ENCODE results near the gene PPAT.

The PPAT gene

DNA sequence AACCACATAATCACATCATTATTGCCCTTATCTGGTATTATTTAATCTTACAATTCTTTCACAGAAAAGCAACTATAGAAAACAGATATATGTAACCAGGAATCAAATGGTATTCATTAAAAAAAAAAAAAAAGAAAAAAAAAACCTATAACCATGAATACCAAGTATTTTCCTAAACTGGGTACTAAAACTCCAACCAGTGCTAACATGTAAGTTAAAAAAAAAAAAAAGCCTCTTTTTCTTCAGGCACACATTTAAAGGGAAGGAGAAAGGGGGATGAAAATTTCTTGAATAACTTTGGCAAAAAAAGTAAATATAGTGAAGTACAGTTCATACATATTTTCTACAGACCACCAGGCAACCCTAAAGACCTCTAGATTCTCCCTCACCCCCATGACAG lies 2.1 kb downstream of the PPAT start:
- DNase-seq = no peak

DNA sequence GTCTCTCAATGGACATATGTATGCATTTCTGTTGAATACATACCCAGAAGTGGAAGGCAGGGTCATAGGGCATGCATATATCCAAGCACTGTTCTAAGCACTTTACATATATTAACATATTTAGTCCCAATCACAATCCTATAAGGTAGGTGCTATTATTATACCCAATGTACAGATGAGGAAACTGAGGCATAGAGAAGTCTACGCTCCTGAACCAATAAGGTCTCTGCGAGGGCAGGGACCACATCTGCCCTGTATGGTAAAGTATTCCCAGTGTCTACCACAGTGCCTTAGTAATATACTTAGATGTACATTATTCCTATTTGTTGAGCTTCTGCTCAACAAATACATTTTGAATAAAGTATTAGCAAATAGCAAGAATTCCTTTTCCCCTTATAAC lies 5.2 kb downstream of the PPAT start:
- no peak for DNase-seq

DNA sequence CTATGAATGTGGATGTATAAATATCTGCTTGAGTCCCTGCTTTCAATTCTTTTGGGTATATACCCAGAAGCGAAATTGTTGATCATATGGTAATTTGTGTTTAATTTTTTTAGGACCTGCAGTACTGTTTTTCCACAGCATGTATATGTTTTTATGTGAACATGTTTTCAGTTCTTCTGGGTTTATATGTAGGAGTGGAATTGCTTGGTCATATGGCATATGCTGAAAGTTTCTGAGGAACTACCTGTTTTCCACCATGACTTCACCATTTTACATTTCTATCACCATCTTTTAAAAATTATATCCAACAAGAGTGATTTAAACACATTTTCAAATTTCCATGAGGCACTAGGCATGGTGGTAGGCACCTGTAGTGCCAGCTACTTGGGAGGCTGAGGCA lies 8.2 kb downstream of the PPAT start:
- DNase-seq = no peak

DNA sequence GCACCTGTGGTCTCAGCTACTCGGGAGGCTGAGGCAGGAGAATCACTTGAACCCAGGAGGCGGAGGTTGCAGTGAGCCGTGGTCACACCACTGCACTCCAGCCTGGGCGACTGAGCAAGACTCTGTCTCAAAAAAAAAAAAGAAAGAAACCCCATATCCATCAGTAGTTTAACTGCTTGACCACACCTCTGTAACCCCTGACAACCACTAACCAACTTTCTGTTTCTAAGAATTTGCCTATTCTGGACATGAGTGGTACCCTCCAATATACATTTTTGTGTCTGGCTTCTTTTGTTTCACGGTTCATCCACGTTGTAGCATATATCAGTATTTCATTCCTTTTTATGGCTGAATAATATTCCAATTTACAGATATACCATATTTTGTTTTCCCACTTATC lies 9.1 kb downstream of the PPAT start:
- DNase-seq = no peak

DNA sequence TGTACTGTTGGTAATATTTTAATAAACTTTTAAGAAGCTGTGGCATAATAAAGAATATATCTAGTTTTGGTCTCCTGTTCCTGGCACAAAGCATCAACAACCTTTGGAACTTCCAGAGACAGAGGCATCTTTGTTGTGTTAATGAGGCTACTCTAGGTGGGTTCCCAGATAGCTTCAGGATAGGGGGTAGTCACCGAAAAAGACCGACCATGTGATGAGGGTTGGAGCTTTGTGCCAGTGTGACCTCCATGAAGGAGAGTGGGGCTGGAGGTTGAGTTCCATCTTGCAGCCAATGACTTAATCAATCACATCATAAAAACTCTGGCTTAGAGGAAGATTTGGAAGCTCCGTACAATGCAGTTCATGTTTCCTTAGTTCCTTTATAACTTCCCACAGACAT lies 9.9 kb downstream of the PPAT start:
- no peak for DNase-seq

DNA sequence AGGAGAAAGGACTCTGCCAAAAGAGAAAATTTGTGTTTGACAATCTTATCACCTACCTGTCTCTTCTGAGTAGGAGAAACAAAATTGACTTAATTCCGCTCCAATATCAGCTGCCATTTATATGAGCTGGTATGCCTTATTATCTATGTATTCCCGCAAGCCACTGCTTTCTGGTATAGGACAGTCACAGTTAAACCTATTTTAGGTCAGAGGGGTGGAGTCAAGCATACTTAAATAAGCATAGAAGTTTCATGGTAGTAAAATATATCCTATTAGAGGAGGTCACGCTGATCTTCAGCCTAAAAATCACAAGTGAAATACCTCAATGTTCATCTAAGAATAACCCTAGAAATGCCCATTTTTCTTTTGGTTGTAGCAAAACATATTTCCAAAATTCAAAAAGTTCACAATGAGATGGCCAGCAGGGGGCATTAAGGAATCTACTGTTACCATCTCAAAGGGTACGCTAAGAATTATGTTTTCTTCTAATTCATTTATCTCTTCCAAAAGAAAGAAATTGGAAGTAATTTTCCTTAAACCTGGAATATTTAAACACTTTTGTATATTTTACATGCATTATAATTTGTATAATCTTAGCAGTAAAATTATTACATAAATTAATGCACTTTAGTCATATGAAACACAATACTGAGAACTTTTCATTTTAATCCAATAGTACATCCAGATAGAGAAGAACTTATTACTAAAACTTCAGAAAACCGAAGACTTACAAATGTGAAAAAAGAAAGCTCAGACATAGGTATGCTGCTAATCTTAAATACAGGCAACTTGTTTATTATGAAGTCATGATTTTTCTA lies 10.5 kb downstream of the PPAT start:
- DNase-seq = peak in 1 of 2 experiments; percentile 27

DNA sequence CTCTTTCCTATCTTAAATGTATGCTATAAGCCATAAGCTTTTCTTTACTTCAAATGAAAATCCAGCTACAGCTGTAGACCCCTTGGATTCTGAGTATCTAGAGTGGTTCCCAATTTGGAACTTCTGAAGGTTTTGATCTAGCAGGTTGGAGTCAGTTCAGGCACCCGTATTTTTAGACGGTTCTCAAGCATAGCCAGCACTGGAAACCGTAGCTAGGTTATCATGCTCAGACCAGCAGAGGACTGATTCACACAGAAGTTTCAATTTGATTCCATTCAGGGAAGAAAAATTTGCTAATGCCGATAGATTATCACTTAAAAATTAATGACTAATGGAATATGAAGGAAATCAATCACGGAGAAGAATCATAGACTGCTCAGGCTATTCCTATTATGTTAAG lies 11.2 kb downstream of the PPAT start:
- DNase-seq = no peak

DNA sequence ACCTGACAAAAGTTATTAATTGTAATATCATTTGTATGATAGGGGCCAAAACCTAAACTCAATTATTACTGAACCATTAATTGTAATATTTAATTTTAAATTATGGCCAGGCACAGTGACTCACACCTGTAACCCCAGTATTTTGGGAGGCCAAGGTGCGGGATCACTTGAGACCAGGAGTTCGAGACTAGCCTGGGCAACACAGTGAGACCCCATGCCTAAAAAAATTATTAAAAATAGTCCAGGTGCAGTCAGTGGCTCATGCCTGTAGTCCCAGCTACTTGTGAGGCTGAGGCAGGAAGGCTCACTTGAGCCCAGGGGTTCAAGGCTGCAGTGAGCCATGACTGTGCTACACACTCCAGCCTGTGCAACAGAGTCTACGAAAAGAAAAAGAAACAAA lies 18.0 kb downstream of the PPAT start:
- DNase-seq = no peak

DNA sequence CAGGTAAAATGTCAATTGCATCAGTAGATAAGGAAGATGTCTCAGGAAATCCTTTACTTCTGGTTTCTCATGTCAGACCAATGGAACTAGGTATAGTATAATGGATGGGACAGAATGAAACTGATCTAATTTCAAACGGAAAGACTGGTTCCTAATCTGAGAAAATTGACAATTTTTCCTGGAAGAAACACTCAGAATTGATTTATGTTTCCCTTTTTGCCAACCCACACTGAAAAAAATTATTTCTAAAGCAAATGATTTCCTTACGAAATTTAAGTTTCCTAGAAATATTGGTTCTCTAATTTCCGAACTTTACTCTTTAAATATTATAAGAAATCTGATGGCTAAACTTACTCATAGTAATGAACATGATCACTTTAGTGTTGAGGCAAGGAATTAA lies 19.1 kb downstream of the PPAT start:
- DNase-seq = no peak

DNA sequence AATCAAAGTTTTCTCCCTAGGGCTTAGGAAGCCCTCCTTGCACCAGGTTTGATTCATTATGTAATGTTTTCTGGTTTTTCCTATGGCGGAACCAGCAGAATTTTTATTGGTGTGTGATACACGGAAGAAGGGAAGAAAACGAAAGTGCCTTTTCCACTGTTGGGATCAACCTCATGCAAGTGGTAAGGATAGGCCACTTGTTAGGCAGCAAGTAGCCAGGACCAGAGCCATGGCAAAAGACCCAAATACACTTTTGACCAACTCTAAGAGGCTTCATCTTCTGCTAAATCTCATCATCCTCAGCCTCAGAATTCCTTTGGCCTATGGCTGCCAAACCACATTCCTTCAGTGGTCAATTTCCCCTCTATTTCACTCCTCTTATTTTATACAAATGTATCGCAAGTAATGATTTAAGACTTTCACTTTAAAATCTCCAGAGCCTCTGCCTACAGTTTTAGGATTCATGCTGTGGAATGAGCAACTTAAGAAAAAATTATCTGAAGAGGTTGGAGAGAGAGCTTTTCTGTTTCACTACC lies 21.2 kb downstream of the PPAT start:
- no peak for DNase-seq

DNA sequence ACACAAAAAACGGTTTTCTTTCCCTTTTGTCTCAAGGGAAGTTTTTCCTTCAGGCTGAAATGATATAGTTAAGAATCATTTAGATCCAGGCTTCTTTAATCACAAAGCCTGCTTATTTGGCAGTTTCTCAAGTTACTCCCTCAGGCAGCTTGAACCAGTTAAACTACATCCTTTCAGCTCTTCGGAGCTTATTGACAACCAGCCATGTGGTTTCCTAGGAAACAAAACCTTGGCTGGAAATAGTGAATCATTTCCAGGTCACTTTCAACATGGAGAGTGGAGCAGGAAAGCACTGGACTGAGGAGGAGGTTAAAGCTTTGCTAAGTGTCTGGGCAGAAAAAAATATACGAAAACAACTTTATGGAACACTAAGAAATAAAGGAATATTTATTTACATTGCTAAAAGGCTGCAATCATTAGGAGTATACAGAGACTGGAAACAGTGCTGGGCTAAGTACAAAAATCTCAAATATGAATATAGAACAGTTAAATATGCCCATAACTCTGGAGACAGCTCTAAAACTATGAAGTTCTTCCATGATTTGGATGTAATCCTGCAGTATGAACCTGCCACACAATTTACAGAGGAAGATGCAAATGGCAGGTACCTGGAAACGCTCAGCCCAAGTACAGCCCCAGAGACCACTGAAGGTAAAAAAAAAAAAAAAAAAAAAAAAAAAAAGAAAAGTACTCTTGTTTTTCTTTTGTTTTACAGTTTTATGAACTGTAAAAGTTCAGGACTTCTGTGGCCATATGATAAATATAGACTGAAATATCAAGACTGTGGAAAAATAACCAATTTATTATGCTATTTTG lies 25.0 kb downstream of the PPAT start:
- DNase-seq = no peak

DNA sequence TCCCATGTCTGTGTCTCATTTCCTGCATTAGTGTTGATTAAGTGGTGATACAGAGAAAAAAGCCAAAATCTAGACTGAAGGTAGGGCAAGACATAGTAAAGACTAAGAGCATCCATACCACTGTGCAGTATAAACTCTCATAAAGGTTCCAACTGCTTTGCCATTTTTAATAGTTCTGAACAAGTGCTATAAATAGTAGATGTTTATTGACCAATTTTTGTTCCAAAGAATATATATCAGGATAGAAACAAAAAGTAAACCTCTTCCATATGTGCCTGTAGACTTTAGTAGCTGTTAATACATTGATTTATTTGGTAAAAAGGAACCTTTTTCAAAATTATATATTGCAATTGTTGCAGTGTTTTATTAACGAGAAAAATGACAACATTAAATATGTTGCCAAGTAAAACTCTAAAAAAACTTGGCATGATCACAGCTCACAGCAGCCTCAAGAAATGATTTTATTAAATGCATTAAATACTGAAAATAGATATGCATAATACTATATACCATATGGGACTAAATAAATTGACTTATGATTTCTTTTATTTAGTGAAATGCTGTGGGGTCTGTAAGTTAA lies 25.8 kb downstream of the PPAT start:
- no peak for DNase-seq

DNA sequence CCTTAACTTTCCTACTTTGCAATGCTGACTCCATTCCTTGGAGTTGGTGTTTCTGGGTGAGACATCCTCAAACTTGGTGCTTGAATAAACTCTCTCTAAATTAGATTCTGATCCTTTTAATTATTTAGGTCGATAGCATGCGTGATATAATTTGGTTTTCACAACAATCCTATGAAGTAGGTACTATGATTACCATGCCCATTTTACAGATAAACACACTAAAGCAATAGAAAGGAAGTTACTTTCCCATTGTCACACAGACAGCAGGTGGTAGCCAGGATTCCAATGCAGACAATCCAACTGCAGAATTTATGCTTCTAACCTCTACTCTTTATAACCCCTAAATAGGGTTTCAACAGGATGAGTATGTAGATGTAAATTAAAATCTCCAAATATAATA lies 26.4 kb downstream of the PPAT start:
- no peak for DNase-seq

DNA sequence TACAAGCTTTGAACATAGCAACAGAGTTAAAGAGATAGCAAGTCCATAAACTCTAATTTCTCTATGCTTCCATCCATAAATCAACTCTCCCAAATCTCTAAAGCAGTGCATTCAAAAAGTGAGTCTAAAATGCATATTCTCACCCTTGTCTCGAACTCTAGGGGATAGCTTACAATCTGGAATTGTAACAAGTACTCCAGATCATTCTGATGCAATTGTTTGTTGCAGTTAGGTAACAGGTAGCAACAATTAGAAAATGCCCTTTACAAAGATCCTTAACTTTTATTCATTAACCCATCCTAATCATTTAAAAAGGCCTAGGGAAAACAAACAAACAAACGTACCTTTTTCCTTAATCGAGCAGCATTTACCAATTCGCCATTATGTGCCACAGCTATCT lies 29.3 kb downstream of the PPAT start:
- DNase-seq = no peak

DNA sequence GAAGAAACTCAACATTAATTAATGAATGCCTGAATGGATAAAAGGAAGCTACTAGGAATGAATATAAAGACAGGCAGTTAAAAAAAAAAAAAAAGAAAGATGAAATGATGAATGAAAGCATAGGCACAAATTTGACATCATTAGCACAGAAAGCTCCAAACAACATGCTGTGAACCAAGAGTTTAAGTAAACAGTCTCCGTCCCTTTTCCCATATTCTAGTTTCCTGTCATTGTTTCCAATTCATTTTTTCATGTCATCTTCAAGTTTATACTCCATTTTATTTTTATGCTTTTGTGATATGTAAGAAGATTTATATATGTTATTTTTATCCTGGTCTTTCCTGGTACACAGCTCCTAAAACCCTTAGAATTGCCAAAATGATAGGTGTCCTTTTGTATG lies 30.4 kb downstream of the PPAT start:
- DNase-seq = no peak

DNA sequence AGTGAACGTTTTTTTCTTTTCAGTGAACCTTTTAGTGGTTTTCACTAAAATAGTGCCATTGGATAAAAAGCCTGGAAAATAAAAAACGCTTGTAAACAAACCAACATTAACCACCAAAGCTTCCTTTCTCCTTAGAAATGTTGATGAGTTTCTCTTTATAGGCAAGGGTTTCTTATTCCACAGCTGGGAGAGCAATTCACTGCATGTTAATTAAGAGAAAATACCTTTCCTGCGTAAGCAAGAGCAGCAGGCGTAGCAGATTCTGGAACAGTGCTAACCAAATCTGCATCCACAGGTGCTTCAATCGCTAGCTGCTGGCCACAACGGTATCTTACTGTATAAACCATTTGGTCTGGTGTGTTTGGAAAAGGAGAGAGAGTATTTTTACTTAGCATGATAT lies 34.9 kb downstream of the PPAT start:
- no peak for DNase-seq

DNA sequence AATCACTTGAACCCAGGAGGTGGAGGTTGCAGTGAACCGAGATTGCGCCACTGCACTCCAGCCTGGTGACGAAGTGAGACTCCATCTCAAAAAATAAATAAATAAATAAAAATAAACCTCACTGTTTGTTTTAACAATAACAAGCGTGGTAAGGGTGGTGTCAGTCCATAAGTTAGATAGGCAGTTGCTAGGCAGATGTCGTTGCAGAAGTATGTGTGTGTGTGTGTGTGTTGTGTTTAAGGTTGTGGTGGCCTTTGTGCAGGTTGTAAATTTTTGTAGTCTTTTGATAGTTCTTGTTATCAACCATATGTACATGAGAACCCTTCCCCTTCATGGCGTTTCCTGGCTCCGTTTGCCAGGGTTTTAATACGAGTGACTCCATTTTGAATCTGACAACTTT lies 44.1 kb downstream of the PPAT start:
- DNase-seq = no peak

DNA sequence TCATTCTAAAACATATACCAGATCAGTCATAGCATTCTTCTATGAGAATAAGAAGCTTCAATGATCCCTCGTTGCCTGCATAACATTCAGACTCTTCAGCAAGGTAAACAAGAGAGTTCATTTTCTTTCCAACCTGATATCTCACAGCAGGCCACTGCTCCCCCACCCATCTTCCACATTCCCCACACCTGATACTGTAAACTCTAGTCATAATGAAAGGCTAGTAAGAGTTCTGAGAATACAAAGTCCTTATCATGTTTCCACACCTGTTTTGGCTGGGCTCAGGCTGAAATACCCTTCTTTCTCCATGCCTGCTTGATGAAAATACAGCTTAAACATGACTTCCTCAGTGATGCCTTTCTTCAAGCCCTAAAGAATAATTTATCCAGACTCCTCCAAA lies 45.9 kb downstream of the PPAT start:
- DNase-seq = no peak

DNA sequence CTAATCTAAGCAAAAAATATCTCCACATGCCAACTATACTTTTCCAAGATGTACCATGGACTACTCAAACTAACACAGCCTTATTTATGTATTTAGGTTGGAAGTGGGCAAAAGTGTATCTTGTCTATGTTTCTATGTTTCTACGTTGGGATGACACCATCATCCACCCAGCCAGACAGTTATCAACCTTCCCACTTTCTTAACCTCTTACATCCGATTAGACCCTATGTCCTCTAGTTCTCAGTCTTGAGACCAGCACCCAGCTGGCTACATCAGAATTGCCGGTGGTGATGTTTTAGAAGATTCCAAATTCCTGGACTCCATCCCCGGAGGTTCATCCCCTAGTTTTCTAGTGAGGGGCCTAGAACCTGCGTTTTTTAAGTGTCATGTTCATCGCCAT lies 47.1 kb downstream of the PPAT start:
- DNase-seq = no peak

DNA sequence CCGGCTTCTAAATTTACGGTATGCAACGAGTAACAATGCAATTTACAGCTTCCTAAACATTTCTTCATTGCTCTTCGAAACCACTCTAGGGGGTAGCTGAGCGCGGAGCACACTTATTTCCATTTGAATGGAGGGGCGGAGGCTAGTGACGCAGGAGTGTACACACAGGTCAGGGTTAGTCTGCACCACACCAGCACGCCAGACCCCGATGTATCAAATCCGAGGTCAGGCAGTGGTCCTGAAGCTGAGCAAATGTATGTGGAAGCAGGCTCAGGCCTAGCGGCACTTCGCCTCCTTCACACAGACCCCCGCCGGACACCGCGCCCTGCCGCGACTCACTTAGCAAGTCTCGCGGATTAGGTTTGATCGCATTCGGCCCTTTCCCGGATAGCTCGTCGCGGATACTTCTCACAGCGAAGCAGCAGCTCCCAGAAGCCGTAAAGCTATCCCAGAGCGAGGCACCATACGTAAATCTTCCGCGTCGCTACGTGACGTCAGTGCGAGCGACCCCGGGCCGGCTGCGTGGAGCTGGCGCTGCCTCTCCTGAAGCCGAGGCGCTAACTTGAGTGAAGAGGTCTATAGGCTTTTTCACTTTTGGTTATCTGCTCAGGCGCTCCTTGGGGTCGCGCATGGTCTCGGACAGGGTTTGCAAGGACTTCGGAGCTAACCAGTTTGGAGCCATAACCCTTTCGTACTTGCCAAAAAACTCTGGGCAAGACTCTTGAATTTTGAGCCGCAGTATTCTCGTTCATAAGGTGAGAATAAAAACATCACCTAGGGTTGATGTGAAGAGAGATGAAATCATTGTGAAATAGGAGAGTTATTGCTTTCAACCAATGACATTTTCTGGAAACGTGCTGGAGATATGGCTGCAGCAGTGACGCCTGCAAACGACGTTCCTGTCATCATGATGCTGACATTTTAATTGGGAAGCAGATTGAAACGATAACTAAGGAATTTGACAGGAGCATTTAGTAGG lies 48.1 kb downstream of the PPAT start, which contains the start of gene AASDH:
AASDH (minus strand) TSS at position 469 of the 979 bp plus-strand sequence. CDS start 3,192 bp downstream, outside the sequence.
- DNase-seq = peak; percentile 96 to 97

DNA sequence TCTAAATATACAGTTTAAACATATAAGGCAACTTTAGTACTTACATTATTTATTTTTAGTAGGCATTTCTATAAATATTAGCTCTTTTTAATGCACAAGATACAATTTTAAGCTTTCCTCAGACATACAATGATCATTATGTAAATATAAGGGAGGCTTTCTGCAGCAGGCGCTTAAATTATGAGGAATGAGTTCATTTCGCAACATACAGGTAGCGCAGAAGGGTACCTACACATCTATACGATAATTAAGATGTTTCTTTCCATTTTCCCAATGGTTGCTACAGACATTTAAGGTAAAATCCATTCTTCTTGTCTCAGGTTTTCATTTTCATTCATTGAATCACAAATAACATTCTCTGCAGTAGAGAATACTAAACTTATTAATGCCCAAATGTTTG lies 49.3 kb downstream of the PPAT start:
- DNase-seq = no peak

DNA sequence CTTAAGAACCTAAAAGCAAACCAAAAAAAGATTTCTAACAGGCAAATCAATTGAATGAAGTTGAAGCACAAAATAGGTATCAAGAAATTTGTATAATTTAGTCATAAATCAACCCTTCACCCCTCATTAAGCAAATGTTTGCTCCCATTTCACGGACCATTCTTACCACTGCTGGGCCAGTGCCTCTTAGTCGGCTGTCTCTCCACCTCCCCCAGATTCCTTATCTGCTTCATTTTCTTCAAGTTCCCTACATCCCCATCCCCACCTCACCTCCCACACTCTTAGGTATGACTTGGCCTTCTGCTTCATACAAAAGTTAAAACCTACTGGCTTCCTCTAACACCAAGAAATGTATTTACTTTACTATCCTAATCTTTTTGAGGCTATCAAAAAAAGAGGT lies 60.0 kb downstream of the PPAT start:
- no peak for DNase-seq

All from activated CD4-positive, alpha-beta T cell treated with anti-CD3 and anti-CD28 coated beads, Interleukin-2, amount 50 U/mL, for 48 hours (primary cell).